Nephron (organoid): ENCODE measurements around the gene ERMN.

Experiments
- H3K27ac Mint-ChIP-seq, 3 experiments: 2 replicates each; pipeline ENCODE4 v1.8.0; 2020; ENCODE audit warnings: mixed read lengths in 3 of 3, mild to moderate bottlenecking in 2 of 3, moderate library complexity in 1 of 3
- H3K27me3 Mint-ChIP-seq: 2 replicates; pipeline ENCODE4 v1.8.0; 2021; ENCODE audit warnings: low read depth, mild to moderate bottlenecking, moderate library complexity, mixed read lengths
- H3K36me3 Mint-ChIP-seq: 2 replicates; pipeline ENCODE4 v1.8.0; 2020; ENCODE audit warnings: low read depth, mixed read lengths
- H3K4me1 Mint-ChIP-seq: 2 replicates; pipeline ENCODE4 v1.8.0; 2020; ENCODE audit warnings: mixed read lengths
- H3K4me3 Mint-ChIP-seq, 3 experiments: 2 replicates each; pipeline ENCODE4 v1.8.0; 2020; ENCODE audit warnings: mild to moderate bottlenecking in 3 of 3, mixed read lengths in 3 of 3, moderate library complexity in 2 of 3
- H3K9me3 Mint-ChIP-seq: 2 replicates; pipeline ENCODE4 v1.8.0; 2020; ENCODE audit warnings: mixed read lengths
- TF ChIP-seq, protein P1 (sequence below), 3 experiments: fragments of 200-600 bp; sonication (generic); IDR thresholded peaks; one replicate each; pipeline ENCODE4 v1.5.0; 2021; ENCODE audit warnings: antibody characterized with exemption in 3 of 3; ENCODE audit not compliant: unreplicated experiment in 3 of 3

Gene ERMN

DNA sequence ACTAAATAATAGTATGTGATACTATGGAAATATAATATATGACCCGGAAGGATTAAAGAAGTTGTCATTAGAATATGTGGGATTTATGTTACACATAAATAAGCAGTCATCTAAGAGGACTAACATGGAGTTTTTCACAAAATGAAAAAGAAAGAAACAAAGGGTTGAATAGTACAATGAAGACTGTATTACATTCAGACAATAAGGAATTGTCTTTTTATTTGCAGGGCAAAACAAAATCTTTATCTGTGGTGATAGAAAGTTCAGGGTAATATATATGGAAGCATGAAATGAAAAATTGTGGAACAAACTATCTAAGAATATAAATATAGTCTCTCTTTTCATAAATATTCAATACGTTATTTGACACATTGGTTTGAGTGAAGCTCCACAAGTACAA is 5.8 kb downstream of the ERMN start:
- TF ChIP-seq, protein P1, sequence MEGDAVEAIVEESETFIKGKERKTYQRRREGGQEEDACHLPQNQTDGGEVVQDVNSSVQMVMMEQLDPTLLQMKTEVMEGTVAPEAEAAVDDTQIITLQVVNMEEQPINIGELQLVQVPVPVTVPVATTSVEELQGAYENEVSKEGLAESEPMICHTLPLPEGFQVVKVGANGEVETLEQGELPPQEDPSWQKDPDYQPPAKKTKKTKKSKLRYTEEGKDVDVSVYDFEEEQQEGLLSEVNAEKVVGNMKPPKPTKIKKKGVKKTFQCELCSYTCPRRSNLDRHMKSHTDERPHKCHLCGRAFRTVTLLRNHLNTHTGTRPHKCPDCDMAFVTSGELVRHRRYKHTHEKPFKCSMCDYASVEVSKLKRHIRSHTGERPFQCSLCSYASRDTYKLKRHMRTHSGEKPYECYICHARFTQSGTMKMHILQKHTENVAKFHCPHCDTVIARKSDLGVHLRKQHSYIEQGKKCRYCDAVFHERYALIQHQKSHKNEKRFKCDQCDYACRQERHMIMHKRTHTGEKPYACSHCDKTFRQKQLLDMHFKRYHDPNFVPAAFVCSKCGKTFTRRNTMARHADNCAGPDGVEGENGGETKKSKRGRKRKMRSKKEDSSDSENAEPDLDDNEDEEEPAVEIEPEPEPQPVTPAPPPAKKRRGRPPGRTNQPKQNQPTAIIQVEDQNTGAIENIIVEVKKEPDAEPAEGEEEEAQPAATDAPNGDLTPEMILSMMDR (IDR thresholded peaks at IDR 0.05; ENCODE audit: unreplicated experiment in 3 of 3): no peak
- Mint-ChIP-seq H3K27ac (no peak overlapping the region), H3K27me3 (peaks cover 5% of the 10 kb centered on the region), H3K4me1 (no peaks in the 10 kb centered on the region), H3K9me3 (no peaks in the 10 kb centered on the region), H3K4me3 (no peak overlapping the region), H3K36me3 (no peaks in the 10 kb centered on the region)

DNA sequence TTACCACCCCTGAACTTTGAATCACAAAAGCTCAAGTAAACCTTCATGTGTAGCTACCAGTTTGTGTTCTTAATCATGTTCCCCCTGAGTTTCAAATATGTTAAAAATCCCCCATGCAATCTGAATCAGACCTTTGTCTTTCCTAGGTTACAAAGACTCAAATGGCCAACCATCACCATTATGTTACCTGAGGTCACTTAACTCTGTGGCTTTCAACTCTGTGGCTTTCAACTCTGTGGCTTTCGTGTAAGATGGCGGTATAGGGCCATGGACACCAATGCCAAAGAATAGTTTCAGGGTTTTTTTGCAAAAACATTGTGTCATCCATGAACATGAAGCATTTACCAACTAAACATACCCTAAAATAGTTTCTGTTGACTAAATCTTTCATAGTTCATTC is 6.7 kb downstream of the ERMN start:
- H3K36me3 Mint-ChIP-seq: no peaks in the 10 kb centered on the region
- no peak overlapping the region for H3K27ac Mint-ChIP-seq
- no peaks in the 10 kb centered on the region for H3K4me1 Mint-ChIP-seq
- no peak overlapping the region for H3K4me3 Mint-ChIP-seq
- TF ChIP-seq, protein P1 (IDR thresholded peaks at IDR 0.05; ENCODE audit: unreplicated experiment in 3 of 3): no peak
- H3K27me3 Mint-ChIP-seq: peaks cover 5% of the 10 kb centered on the region
- H3K9me3 Mint-ChIP-seq: no peaks in the 10 kb centered on the region

DNA sequence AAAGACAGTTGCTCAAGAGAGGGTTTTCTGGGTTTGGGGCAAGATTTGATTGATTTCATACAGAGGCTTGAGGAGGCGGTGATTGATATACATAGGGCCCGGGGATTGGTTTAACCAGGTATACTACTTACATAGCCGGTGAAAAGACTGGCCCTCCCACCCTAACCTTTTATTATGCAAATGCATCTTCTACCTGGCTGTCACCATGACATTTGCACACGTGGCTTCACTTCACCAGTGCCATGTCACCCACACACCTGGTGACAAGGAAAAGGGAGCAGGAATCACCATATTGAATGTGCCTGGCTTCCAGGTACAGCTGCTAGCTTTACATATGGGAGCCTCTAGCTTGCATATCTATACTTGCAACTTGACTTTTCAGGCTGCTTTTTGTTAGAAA is 9.7 kb downstream of the ERMN start:
- H3K27me3 Mint-ChIP-seq: no peaks in the 10 kb centered on the region
- H3K4me3 Mint-ChIP-seq: no peak overlapping the region
- no peaks in the 10 kb centered on the region for H3K9me3 Mint-ChIP-seq
- no peak overlapping the region for H3K27ac Mint-ChIP-seq
- TF ChIP-seq, protein P1 (IDR thresholded peaks at IDR 0.05; ENCODE audit: unreplicated experiment in 3 of 3): no peak
- H3K4me1 Mint-ChIP-seq: no peaks in the 10 kb centered on the region
- H3K36me3 Mint-ChIP-seq: no peaks in the 10 kb centered on the region

DNA sequence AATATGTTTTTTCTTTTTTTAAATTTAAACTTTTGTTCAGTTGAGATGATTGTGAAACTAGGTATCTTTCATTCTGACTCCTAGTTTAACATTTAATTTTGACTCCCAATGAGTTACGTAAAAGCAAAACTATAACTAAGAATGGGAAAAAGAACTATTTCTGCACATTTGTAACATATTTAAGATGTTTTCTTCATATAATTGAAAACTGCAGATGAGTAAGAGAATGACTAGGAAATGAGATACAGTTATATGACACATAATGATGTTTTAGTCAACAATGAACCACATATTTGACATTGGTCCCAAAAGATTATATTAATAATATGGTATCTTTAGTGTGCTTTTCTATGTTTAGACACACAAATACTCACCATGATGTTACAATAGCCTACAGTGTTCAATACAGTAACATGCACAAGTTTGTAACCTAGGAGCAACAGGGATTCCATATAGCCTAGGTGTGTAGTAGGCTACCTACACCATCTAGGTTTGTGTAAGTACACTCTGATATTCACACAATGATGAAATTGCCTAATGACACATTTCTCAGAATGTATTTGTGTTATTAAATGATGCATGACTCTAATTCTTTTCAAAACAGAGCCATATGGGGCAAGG is 12.6 kb downstream of the ERMN start:
- TF ChIP-seq, protein P1 (IDR thresholded peaks at IDR 0.05; ENCODE audit: unreplicated experiment in 3 of 3): no peak

DNA sequence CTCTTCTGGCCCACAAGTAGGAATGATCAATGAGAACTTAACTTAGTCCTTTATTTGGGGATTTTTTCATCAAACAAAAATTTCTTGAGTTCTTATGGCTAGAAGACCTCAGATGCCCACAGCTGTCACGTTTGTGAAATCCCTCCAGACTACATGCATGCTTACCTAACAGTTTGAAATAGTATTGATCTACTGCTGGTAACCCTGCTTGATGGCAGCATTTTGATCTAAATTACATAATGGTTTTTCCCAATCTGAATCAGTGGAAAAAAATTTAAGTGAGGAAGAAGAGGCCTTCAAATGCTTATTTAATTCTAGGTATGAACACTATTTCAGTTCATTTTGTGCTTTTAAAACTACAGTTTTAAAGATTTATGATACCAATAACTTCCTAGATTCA is 13.9 kb downstream of the ERMN start:
- Mint-ChIP-seq H3K4me3 (no peak overlapping the region), H3K27me3 (peaks cover 4% of the 10 kb centered on the region), H3K36me3 (no peaks in the 10 kb centered on the region), H3K27ac (no peak overlapping the region), H3K9me3 (no peaks in the 10 kb centered on the region), H3K4me1 (no peaks in the 10 kb centered on the region)
- TF ChIP-seq, protein P1 (IDR thresholded peaks at IDR 0.05; ENCODE audit: unreplicated experiment in 3 of 3): no peak

More for the DNA sequence above, 12.6 kb downstream of the ERMN start:
- Mint-ChIP-seq H3K36me3 (no peaks in the 10 kb centered on the region), H3K27me3 (peaks cover 4% of the 10 kb centered on the region), H3K9me3 (no peaks in the 10 kb centered on the region), H3K4me1 (no peaks in the 10 kb centered on the region), H3K27ac (no peak overlapping the region), H3K4me3 (no peak overlapping the region)

DNA sequence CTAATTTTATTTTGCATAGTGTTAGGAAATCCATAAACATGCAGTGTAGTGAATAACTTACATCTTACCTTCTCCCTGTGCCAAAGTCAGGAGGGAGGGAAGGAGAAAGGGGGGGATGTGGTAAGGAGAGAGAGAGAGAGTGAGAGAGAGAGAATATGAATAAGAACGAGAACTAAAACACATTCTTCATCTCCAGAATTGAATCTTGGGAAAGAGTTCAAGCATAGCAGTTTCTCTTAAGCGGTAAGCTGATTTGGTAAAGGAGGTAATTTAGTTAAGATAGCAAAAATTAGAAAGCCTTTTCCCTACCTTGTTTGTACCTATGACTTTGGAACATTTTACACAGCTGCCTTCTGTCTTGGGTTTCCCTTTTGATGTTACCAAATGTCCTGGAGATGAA is 15.7 kb downstream of the ERMN start:
- peaks cover 4% of the 10 kb centered on the region for H3K27me3 Mint-ChIP-seq
- H3K4me3 Mint-ChIP-seq: no peak overlapping the region
- H3K36me3 Mint-ChIP-seq: no peaks in the 10 kb centered on the region
- no peak overlapping the region for H3K27ac Mint-ChIP-seq
- H3K4me1 Mint-ChIP-seq: no peaks in the 10 kb centered on the region
- H3K9me3 Mint-ChIP-seq: no peaks in the 10 kb centered on the region
- TF ChIP-seq, protein P1 (IDR thresholded peaks at IDR 0.05; ENCODE audit: unreplicated experiment in 3 of 3): no peak
